Endothelial cell of umbilical vein (primary cell): Measurements from ENCODE around the gene PHLDB2. TPM values are rescaled to one million over a fixed set of nuclear protein-coding genes. Genes with fewer than 3 reads are reported as not detected.

Source experiments
- BruUV-seq: library from RNA; stranded (reverse); fragments of 400-500 nt; replicated peaks from 2 replicates; lab custom pipeline; 2021; lab: Mats Ljungman, UMichigan
- CTCF ChIA-PET: fragments of 300-600, 350-600 bp; sonication (Branson Sonifier 250); formaldehyde crosslinking; loops from one replicate; lab custom pipeline; 2021; ENCODE audit warnings: antibody characterized with exemption, inconsistent platforms; lab: Charles Lee
- POLR2A ChIA-PET: fragments of 300-600, 350-600 bp; sonication (Branson Sonifier 250); formaldehyde crosslinking; loops from one replicate; lab custom pipeline; 2021; ENCODE audit warnings: antibody characterized with exemption, inconsistent platforms; lab: Charles Lee
- DNase-seq: peaks from one replicate; pipeline ENCODE4 v3.0.0-alpha.2; 2011; ENCODE audit warnings: low read depth, low spot score
- FAIRE-seq: peaks from 2 replicates; lab custom pipeline; 2011; peaks lifted over from hg19 to GRCh38; lab: Jason Lieb, UNC
- H2AFZ ChIP-seq: 2 replicates; pipeline ENCODE4 v1.6.0; 2012; ENCODE audit warnings: low read depth, low read length, control low read depth, inconsistent platforms
- H3K27ac ChIP-seq: 2 replicates; pipeline ENCODE4 v1.5.1; 2011; ENCODE audit warnings: low read depth, mild to moderate bottlenecking, control low read depth, low read length, moderate library complexity; ENCODE audit not compliant: insufficient read depth
- H3K27me3 ChIP-seq, 2 experiments: 2 replicates each; pipeline versions ENCODE4 v1.6.0 to v1.6.1; 2011; ENCODE audit warnings: low read length in 2 of 2, mixed read lengths in 1 of 2; ENCODE audit not compliant: control insufficient read depth in 2 of 2, insufficient read depth in 2 of 2
- H3K36me3 ChIP-seq, 2 experiments: 2 replicates in 1 of 2; 3 replicates in 1 of 2; pipeline ENCODE4 v1.5.1; 2011; ENCODE audit warnings: low read length in 2 of 2, mild to moderate bottlenecking in 1 of 2, moderate library complexity in 1 of 2; ENCODE audit not compliant: control insufficient read depth in 2 of 2, insufficient read depth in 2 of 2; ENCODE audit errors: extremely low read depth in 1 of 2
- H3K4me1 ChIP-seq: 3 replicates; pipeline ENCODE4 v1.5.1; 2011; ENCODE audit warnings: mild to moderate bottlenecking, low read length; ENCODE audit not compliant: control insufficient read depth, insufficient read depth; ENCODE audit errors: extremely low read depth
- H3K4me2 ChIP-seq: 2 replicates; pipeline ENCODE4 v1.6.1; 2011; ENCODE audit warnings: low read length, control low read depth, mixed read lengths; ENCODE audit not compliant: insufficient read depth
- H3K4me3 ChIP-seq, 3 experiments: fragments of 200-600 bp in 1 of 3; sonication (generic), shearing (Covaris generic) in 1 of 3; replicated peaks in 1 of 3; 2 replicates each; pipeline ENCODE4 v1.5.1; 2011 to 2016; ENCODE audit warnings: control low read depth in 3 of 3, low read length in 3 of 3, mild to moderate bottlenecking in 2 of 3, inconsistent platforms in 1 of 3, low read depth in 1 of 3, moderate library complexity in 1 of 3; ENCODE audit not compliant: insufficient read depth in 1 of 3
- H3K79me2 ChIP-seq: 2 replicates; pipeline ENCODE4 v1.6.0; 2012; ENCODE audit warnings: low read length, inconsistent platforms; ENCODE audit not compliant: control insufficient read depth, insufficient read depth
- H3K9ac ChIP-seq: replicated peaks from 2 replicates; pipeline ENCODE3; 2011; ENCODE audit warnings: low read length, control low read depth; ENCODE audit not compliant: insufficient read depth; ENCODE audit errors: extremely low read depth
- H3K9me1 ChIP-seq: replicated peaks from 3 replicates; pipeline ENCODE4 v1.6.0; 2011; ENCODE audit warnings: mild to moderate bottlenecking, low read length; ENCODE audit not compliant: control insufficient read depth, insufficient read depth; ENCODE audit errors: extremely low read depth
- H3K9me3 ChIP-seq: replicated peaks from 2 replicates; pipeline ENCODE4 v1.5.1; 2012; ENCODE audit warnings: low read length, inconsistent platforms; ENCODE audit not compliant: control insufficient read depth, insufficient read depth
- H4K20me1 ChIP-seq: replicated peaks from 2 replicates; pipeline ENCODE3; 2011; ENCODE audit warnings: mild to moderate bottlenecking, low read length; ENCODE audit not compliant: control insufficient read depth, insufficient read depth; ENCODE audit errors: extremely low read depth
- EZH2 ChIP-seq: IDR thresholded peaks from 2 replicates; pipeline ENCODE4 v1.6.1; 2012; ENCODE audit warnings: borderline replicate concordance, low read depth, mild to moderate bottlenecking, moderate library complexity, low read length, inconsistent platforms; ENCODE audit not compliant: severe bottlenecking
- FOS ChIP-seq: IDR thresholded peaks from 2 replicates; pipeline ENCODE4 v1.6.1; 2011; ENCODE audit warnings: mild to moderate bottlenecking, low read length, moderate library complexity, borderline replicate concordance; ENCODE audit not compliant: insufficient read depth
- GATA2 ChIP-seq: IDR thresholded peaks from 2 replicates; pipeline ENCODE4 v1.7.0; 2011; ENCODE audit warnings: low read depth, mild to moderate bottlenecking, moderate library complexity, mixed read lengths, low read length; ENCODE audit not compliant: insufficient read length, insufficient read depth
- JUN ChIP-seq: IDR thresholded peaks from 2 replicates; pipeline ENCODE4 v1.6.1; 2011; ENCODE audit warnings: borderline replicate concordance, low read depth; ENCODE audit not compliant: insufficient read length, insufficient read depth
- MAX ChIP-seq: IDR thresholded peaks from 2 replicates; pipeline ENCODE4 v1.6.1; 2011; ENCODE audit not compliant: insufficient read depth, insufficient read length
- MYC ChIP-seq: IDR thresholded peaks from one replicate; pipeline ENCODE4 v1.6.1; 2011; ENCODE audit warnings: mild to moderate bottlenecking, low read depth, low read length
- POLR2A ChIP-seq: IDR thresholded peaks from 2 replicates; pipeline ENCODE4 v1.6.1; 2012; ENCODE audit warnings: low read depth, mild to moderate bottlenecking, control low read depth, low read length
- POLR2AphosphoS5 ChIP-seq: IDR thresholded peaks from 2 replicates; pipeline ENCODE4 v1.6.1; 2012; ENCODE audit warnings: low read depth, mild to moderate bottlenecking, control low read depth, low read length, moderate library complexity; ENCODE audit not compliant: insufficient read depth
- dilution Hi-C: fragments of 300-500 bp; cut with MboI; formaldehyde crosslinking; loops from one replicate; pipeline ENCODE4 v1.15.0; 2019; ENCODE audit warnings: low sequenced_read_pairs; ENCODE audit not compliant: extremely low pct_ligation_motif_present
- intact Hi-C: fragments of 100-400 bp; cut with micrococcal nuclease; formaldehyde crosslinking; loops from one replicate; pipeline ENCODE4 v1.10.0; 2022
- polyA plus RNA-seq, 4 experiments: library from polyadenylated mRNA; depleted of rRNA in 3 of 4; stranded (reverse) in 3 of 4; unstranded in 1 of 4; fragments of >200 nt; gene quantifications; 2 replicates each; pipeline versions ENCODE4 v1.2.1 to v1.2.3, GENCODE V29; 2011 to 2012; ENCODE audit warnings: missing spikeins in 1 of 4
- total RNA-seq: library from RNA; stranded (reverse); gene quantifications from 2 replicates; pipeline ENCODE4 v1.2.3, GENCODE V29; 2021
- TF ChIP-seq, protein P1 (sequence below), 2 donors: IDR thresholded peaks; 1 replicate in 1 of 2; 2 replicates in 1 of 2; pipeline ENCODE4 v1.5.1; 2011; ENCODE audit warnings: low read length in 2 of 2, mild to moderate bottlenecking in 2 of 2, moderate library complexity in 2 of 2, control low read depth in 1 of 2, inconsistent platforms in 1 of 2, low read depth in 1 of 2; ENCODE audit not compliant: insufficient read depth in 1 of 2; ENCODE audit errors: extremely low read depth in 1 of 2

The PHLDB2 gene
- total and polyA plus RNA-seq, 2 donors (not counting 3 experiments of a cell fraction or from before 2014, with no cell fraction given): 22.4 to 104 TPM

DNA sequence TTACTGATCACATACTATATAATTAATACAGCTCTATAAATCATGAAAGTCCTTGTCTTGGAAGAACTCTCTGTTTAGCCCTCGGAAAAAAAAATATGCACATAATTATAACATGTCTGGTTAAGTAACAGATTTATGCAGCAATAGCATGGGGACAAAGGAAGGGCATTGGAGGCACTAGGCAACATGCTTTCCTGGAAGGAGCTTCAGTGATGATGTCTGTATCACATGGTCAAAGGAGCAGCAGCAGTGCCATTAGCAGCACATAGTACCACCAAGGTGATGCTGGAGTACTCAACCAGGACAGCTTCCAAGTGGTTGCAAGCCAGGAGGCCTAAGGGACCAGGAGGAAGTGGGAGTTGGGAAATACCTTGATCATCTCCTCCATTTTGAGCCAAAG, 36.3 kb upstream of the PHLDB2 start:
- Histone ChIP-seq H3K27me3 (no peaks in the 10 kb centered on the region), H3K79me2 (no peaks in the 10 kb centered on the region), H3K4me3 (no peak overlapping the region), H3K9me3 (no peaks in the 10 kb centered on the region), H2AFZ (no peak overlapping the region), H3K36me3 (no peaks in the 10 kb centered on the region), H3K9ac (no peak overlapping the region), H3K9me1 (no peaks in the 10 kb centered on the region), H3K4me1 (no peaks in the 10 kb centered on the region), H3K4me2 (no peak overlapping the region), H3K27ac (no peak overlapping the region), H4K20me1 (no peaks in the 10 kb centered on the region)
- FAIRE-seq: no peak
- dilution Hi-C loops: no loop called here
- ChIA-PET CTCF (interaction anchor here (1.3 to 1.6 kb wide), 2 partner anchors 10 to 40 kb away, joined by 4 to 5 read pairs; no protein-coding TSS in a partner anchor), POLR2A (no interaction called here)
- BruUV-seq: no TSS peak
- DNase-seq: no peak
- intact Hi-C loops: no loop called here
- no peak for TF ChIP-seq POLR2A
- TF ChIP-seq EZH2: no peak
- TF ChIP-seq MYC: no peak
- no peak for TF ChIP-seq MAX
- TF ChIP-seq GATA2: no peak
- TF ChIP-seq, protein P1, sequence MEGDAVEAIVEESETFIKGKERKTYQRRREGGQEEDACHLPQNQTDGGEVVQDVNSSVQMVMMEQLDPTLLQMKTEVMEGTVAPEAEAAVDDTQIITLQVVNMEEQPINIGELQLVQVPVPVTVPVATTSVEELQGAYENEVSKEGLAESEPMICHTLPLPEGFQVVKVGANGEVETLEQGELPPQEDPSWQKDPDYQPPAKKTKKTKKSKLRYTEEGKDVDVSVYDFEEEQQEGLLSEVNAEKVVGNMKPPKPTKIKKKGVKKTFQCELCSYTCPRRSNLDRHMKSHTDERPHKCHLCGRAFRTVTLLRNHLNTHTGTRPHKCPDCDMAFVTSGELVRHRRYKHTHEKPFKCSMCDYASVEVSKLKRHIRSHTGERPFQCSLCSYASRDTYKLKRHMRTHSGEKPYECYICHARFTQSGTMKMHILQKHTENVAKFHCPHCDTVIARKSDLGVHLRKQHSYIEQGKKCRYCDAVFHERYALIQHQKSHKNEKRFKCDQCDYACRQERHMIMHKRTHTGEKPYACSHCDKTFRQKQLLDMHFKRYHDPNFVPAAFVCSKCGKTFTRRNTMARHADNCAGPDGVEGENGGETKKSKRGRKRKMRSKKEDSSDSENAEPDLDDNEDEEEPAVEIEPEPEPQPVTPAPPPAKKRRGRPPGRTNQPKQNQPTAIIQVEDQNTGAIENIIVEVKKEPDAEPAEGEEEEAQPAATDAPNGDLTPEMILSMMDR (IDR thresholded peaks at IDR 0.05; ENCODE audit: extremely low read depth in 1 of 2, insufficient read depth in 1 of 2, low read depth in 1 of 2, low read length in 2 of 2): no peak
- TF ChIP-seq JUN: no peak
- TF ChIP-seq POLR2AphosphoS5: no peak
- TF ChIP-seq FOS: no peak
